Right forelimb (tissue), 1 donor: ENCODE measurements around the gene PIGS.

Source experiments
- DNase-seq: peaks from one replicate; pipeline ENCODE4 v3.0.0-alpha.2; 2018

PIGS gene

GRCh38 chr17:28505986-28506665, 65.2 kb downstream of the PIGS start, which contains the start of gene FOXN1:
TSS of gene FOXN1 (plus strand) at chr17:28506348. CDS start at chr17:28523970, 17,622 bp downstream.
- DNase-seq = no peak

DNA sequence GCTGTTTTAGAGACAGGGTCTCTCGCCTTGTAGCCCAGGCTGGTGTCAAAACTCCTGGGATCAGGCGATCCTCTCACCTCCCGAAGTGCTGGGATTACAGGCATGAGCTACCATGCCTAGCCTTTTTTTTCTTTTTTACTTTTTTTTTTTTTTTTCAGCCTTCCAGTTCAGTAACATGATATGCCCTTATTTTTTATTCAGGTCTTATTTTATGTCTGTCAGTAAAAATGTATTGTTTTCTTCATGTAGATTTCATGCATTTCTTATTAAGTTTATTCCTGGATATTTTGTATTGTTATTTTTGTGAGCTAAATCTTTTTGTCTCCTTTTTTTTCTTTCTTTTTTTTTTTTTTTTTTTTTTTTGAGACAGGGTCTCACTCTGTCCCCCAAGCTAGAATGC, 67.9 kb downstream of the PIGS start:
- no peak for DNase-seq
